GM12878 (cell line): ENCODE results near the gene KDM6A. TPM values are rescaled to one million over a fixed set of nuclear protein-coding genes. Genes with fewer than 3 reads are reported as not detected.

Experiments used
- ATAC-seq: fragments of 200-7000 bp; cut with Tn5 transposase; 3 replicates; pipeline ENCODE4 v1.9.1; 2020; ENCODE audit warnings: mild to moderate bottlenecking, moderate library complexity
- BruUV-seq: library from RNA; stranded (reverse); fragments of 400-500 nt; replicated peaks from 2 replicates; lab custom pipeline; 2021; lab: Mats Ljungman, UMichigan
- CTCF ChIA-PET: fragments of 300-600 bp; sonication (Branson Sonifier 250); formaldehyde crosslinking; extraction: SDS; loops from one replicate; lab custom pipeline; 2021; ENCODE audit warnings: inconsistent platforms; lab: Yijun Ruan, JAX
- POLR2A ChIA-PET: fragments of 350-600 bp; formaldehyde crosslinking; extraction: SDS; loops from one replicate; lab custom pipeline; 2021; ENCODE audit warnings: inconsistent platforms; lab: Charles Lee
- RAD21 ChIA-PET: fragments of 300-600 bp; sonication (Branson Sonifier 250); formaldehyde crosslinking; loops from one replicate; lab custom pipeline; 2023; ENCODE audit warnings: antibody characterized with exemption; ENCODE audit not compliant: unreplicated experiment; lab: Charles Lee
- SMC1A ChIA-PET: fragments of 300-600 bp; sonication (Branson Sonifier 250); formaldehyde crosslinking; loops from one replicate; lab custom pipeline; 2023; ENCODE audit not compliant: unreplicated experiment, uncharacterized antibody; lab: Charles Lee
- DNase-seq: peaks from one replicate; pipeline ENCODE4 v3.0.0-alpha.2; 2011; ENCODE audit warnings: low read depth, low spot score
- FAIRE-seq: peaks from 3 replicates; lab custom pipeline; 2011; peaks lifted over from hg19 to GRCh38; lab: Jason Lieb, UNC
- H2AFZ ChIP-seq: 2 replicates; pipeline ENCODE4 v1.6.0; 2011; ENCODE audit warnings: low read depth, low read length, control low read depth; ENCODE audit not compliant: control insufficient read depth
- H3K27ac ChIP-seq: 2 replicates; pipeline ENCODE4 v1.5.1; 2011; ENCODE audit warnings: control low read depth; ENCODE audit not compliant: control insufficient read depth, insufficient read depth
- H3K27me3 ChIP-seq, 2 experiments: replicated peaks in 1 of 2; 2 replicates each; pipeline versions ENCODE4 v1.6.0 to v1.6.1; 2011; ENCODE audit warnings: low read length in 1 of 2; ENCODE audit not compliant: control insufficient read depth in 2 of 2, insufficient read depth in 2 of 2
- H3K36me3 ChIP-seq, 2 experiments: 2 replicates each; pipeline ENCODE4 v1.5.1; 2011; ENCODE audit warnings: low read length in 1 of 2; ENCODE audit not compliant: control insufficient read depth in 2 of 2, insufficient read depth in 2 of 2
- H3K4me1 ChIP-seq: 2 replicates; pipeline ENCODE4 v1.6.1; 2011; ENCODE audit warnings: mild to moderate bottlenecking, low read length, moderate library complexity, mixed read lengths; ENCODE audit not compliant: control insufficient read depth, insufficient read depth
- H3K4me2 ChIP-seq: 2 replicates; pipeline ENCODE4 v1.6.0; 2011; ENCODE audit warnings: control low read depth; ENCODE audit not compliant: control insufficient read depth, insufficient read depth
- H3K4me3 ChIP-seq: fragments of 200-600 bp; sonication (generic); 2 replicates; pipeline ENCODE4 v1.5.1; 2016
- H3K79me2 ChIP-seq: 2 replicates; pipeline ENCODE4 v1.6.0; 2011; ENCODE audit warnings: low read length; ENCODE audit not compliant: control insufficient read depth, insufficient read depth
- H3K9ac ChIP-seq: 2 replicates; pipeline ENCODE4 v1.8.0; 2011; ENCODE audit warnings: low read length, control low read depth, mixed read lengths; ENCODE audit not compliant: control insufficient read depth, insufficient read depth
- H3K9me3 ChIP-seq: replicated peaks from 3 replicates; pipeline ENCODE4 v1.5.1; 2011; ENCODE audit warnings: mild to moderate bottlenecking, low read length; ENCODE audit not compliant: control insufficient read depth, insufficient read depth
- H4K20me1 ChIP-seq: 2 replicates; pipeline ENCODE4 v1.6.0; 2011; ENCODE audit not compliant: control insufficient read depth, insufficient read depth
- FOXK2 ChIP-seq: fragments of 450-650 bp; IDR thresholded peaks from 2 replicates; pipeline ENCODE4 v1.6.1; 2017; ENCODE audit warnings: mild to moderate bottlenecking, moderate library complexity
- NR2C2 ChIP-seq: IDR thresholded peaks from 2 replicates; pipeline ENCODE4 v1.6.1; 2011; ENCODE audit warnings: borderline replicate concordance, low read depth; ENCODE audit not compliant: control insufficient read depth, insufficient read length
- RUNX3 ChIP-seq: IDR thresholded peaks from 2 replicates; pipeline ENCODE4 v1.6.1; 2012; ENCODE audit warnings: low read length, inconsistent platforms
- SUZ12 ChIP-seq: fragments of 200-600 bp; sonication (generic); IDR thresholded peaks from one replicate; pipeline ENCODE4 v1.6.1; 2018; ENCODE audit warnings: antibody characterized with exemption, mild to moderate bottlenecking; ENCODE audit not compliant: unreplicated experiment
- TARDBP ChIP-seq: IDR thresholded peaks from 2 replicates; pipeline ENCODE4 v1.6.1; 2016; ENCODE audit warnings: borderline replicate concordance
- USF1 ChIP-seq: IDR thresholded peaks from 2 replicates; pipeline ENCODE4 v1.6.1; 2011; ENCODE audit warnings: borderline replicate concordance, low read depth, mild to moderate bottlenecking, moderate library complexity, mixed read lengths, low read length; ENCODE audit not compliant: insufficient read depth; ENCODE audit errors: extremely low read length
- ZNF592 ChIP-seq: fragments of 450-650 bp; IDR thresholded peaks from 2 replicates; pipeline ENCODE4 v1.6.1; 2017; ENCODE audit warnings: mild to moderate bottlenecking, moderate library complexity
- WGBS: methylation state at CpG from one replicate; pipeline ENCODE4 v1.1.6; 2016; ENCODE audit warnings: low lambda C conversion rate; ENCODE audit not compliant: insufficient replicate concordance, insufficient coverage; ENCODE audit errors: missing lambda C conversion rate; 5-methylcytosine and 5-hydroxymethylcytosine counted together
- in situ Hi-C: fragments of 300-500 bp; cut with MboI; formaldehyde crosslinking; loops from 9 replicates; pipeline ENCODE4 v1.14.3; 2018; ENCODE audit warnings: mixed read lengths
- intact Hi-C: fragments of 100-400 bp; cut with micrococcal nuclease; formaldehyde crosslinking; loops from one replicate; pipeline ENCODE4 v1.14.2; 2022; ENCODE audit not compliant: unreplicated experiment
- polyA plus RNA-seq, 11 experiments: library from polyadenylated mRNA; depleted of rRNA in 4 of 11; unstranded in 6 of 11; stranded (reverse) in 5 of 11; fragments of >200 nt; fragmentation: Nextera tagmentation in 4 of 11; fragmentation: Illumina TruSeq in 1 of 11; extraction: Ambion mirVana in 4 of 11; extraction: Trizol in 1 of 11; gene quantifications; 1 replicate in 1 of 11; 2 replicates in 10 of 11; pipeline versions ENCODE4 v1.2.1 to v1.2.3, GENCODE V29; 2011 to 2016; ENCODE audit warnings: inconsistent platforms in 2 of 11, missing spikeins in 2 of 11, low read depth in 1 of 11
- total RNA-seq, 4 experiments: library from RNA; depleted of rRNA in 3 of 4; stranded (reverse); fragments of >200 nt in 3 of 4; fragmentation: Illumina TruSeq in 1 of 4; extraction: Trizol in 1 of 4; gene quantifications; 2 replicates each; pipeline versions ENCODE4 v1.2.1 to v1.2.3, GENCODE V29; 2013 to 2021

KDM6A gene
- total and polyA plus RNA-seq, 10 of the 15 experiments (the other 5 are each of a cell fraction or from before 2014, with no cell fraction given), result 7.9 to 29.0 (median 20.4) TPM

- TF ChIP-seq RUNX3 (no peak), USF1 (no peak)
- TF ChIP-seq, all 136 proteins: peak for 0
Observed at GRCh38 chrX:44970709-44971108, 97.7 kb downstream of the KDM6A start (continued).

GRCh38 chrX:44971674-44972073 is 98.7 kb downstream of the KDM6A start:
- Histone ChIP-seq H3K79me2 (peaks cover 23% of the 10 kb centered on the region), H3K27me3 (no peaks in the 10 kb centered on the region), H4K20me1 (no peaks in the 10 kb centered on the region), H3K4me1 (no peaks in the 10 kb centered on the region), H3K9me3 (peaks cover 16% of the 10 kb centered on the region), H3K36me3 (peaks cover 0 to 3% of the 10 kb centered on the region in 2 experiments; a peak in 1 of 4 replicates), H3K4me2 (no peak overlapping the region), H3K4me3 (no peak overlapping the region), H2AFZ (no peak overlapping the region), H3K27ac (no peak overlapping the region), H3K9ac (no peak overlapping the region)
- ChIA-PET POLR2A (no interaction called here), RAD21 (no interaction called here), CTCF (interaction anchor here (1.4 kb wide), 1 partner anchor 66 kb away, joined by 3 read pairs; no protein-coding TSS in a partner anchor), SMC1A (no interaction called here)
- DNase-seq (no peak), FAIRE-seq (no peak), ATAC-seq (no peak)
- 92% methylated on average over 8 of the region's 8 CpGs for WGBS
- intact Hi-C loops (no loop called here), in situ Hi-C loops (no loop called here)
- TF ChIP-seq ZNF592 (no peak), TARDBP (no peak), FOXK2 (no peak), SUZ12 (no peak), NR2C2 (no peak)
- no TSS peak for BruUV-seq
